HUES64 (cell line): ENCODE data around the gene CALY. TPM values are rescaled to one million over a fixed set of nuclear protein-coding genes. Genes with fewer than 3 reads are reported as not detected.
A peak's percentile ranks its signal among the peaks of the same experiment; 100 is the strongest.

Source experiments
- H3K27ac ChIP-seq: 2 replicates; pipeline ENCODE4 v1.7.0; 2013; ENCODE audit warnings: low read depth, low read length, inconsistent platforms
- H3K27me3 ChIP-seq: 2 replicates; pipeline ENCODE4 v1.6.1; 2013; ENCODE audit warnings: mild to moderate bottlenecking, low read length; ENCODE audit not compliant: insufficient read depth
- H3K36me3 ChIP-seq: 2 replicates; pipeline ENCODE4 v1.6.1; 2013; ENCODE audit warnings: mild to moderate bottlenecking, low read length; ENCODE audit not compliant: insufficient read depth
- H3K4me1 ChIP-seq: 2 replicates; pipeline ENCODE4 v1.6.1; 2013; ENCODE audit warnings: mild to moderate bottlenecking, low read length, moderate library complexity; ENCODE audit not compliant: insufficient read depth
- H3K4me3 ChIP-seq: 2 replicates; pipeline ENCODE4 v1.5.1; 2013; ENCODE audit warnings: mild to moderate bottlenecking, low read length, moderate library complexity
- H3K9ac ChIP-seq: 2 replicates; pipeline ENCODE4 v1.6.1; 2013; ENCODE audit warnings: mild to moderate bottlenecking, low read depth, low read length
- H3K9me3 ChIP-seq: 2 replicates; pipeline ENCODE4 v1.6.1; 2013; ENCODE audit warnings: low read depth, low read length; ENCODE audit not compliant: insufficient read depth
- WGBS: fragments of 150-250, 120-280 bp; methylation state at CpG from one replicate; pipeline ENCODE4 v1.1.7; 2013; ENCODE audit warnings: missing lambda C conversion rate; 5-methylcytosine and 5-hydroxymethylcytosine counted together
- polyA plus RNA-seq, 2 experiments: library from polyadenylated mRNA; stranded (reverse); fragments of 50-300 nt; gene quantifications; one replicate each; pipeline ENCODE4 v1.2.3, GENCODE V29; 2013

Gene CALY
- polyA plus RNA-seq (2013, experiment 1 of 2), result 0.65 TPM
- 0.70 TPM for polyA plus RNA-seq (2013, experiment 2 of 2)

DNA sequence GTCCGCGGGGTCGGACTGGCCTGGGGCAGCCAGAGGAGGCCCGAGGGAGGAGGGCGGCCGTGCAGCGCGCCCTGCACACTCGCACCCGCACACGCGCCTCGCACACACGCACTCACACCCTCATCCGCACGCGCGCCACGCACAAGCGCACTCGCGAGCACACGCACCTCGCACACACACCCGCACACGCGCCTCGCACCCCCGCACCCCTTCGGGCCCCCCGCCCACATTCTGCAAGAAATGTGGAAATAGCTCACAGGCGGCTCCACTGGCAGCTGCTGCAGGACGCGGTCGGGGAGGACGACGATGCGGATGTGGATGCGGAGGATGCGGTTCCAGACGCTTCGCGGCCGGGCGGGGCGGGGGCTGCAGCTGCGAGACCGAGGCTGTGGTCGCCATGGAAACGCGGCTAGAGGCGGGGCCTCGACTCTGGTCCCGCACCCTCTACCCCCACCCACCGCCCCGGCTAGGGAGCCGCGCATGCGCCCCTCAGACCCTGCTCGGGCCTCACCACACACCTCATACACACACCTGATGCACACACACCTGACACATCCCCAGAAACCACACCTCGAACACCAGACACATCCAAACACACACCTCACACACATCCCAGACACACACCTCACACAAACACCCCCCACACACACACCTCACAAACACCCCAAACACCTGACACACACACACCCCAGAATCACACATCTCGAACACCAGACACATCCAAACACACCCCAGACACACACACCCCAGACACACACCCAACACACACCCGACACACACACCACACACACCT lies at the start of gene CALY:
Gene CALY, minus strand, starts transcription at position 320 of the 793 bp plus-strand sequence. CDS start 7,907 bp downstream, outside the sequence.
- H3K4me3 ChIP-seq, result no peak within 1 kb of the TSS
- no peaks in the 10 kb centered on the region for H3K4me1 ChIP-seq
- 29% methylated on average over 63 of the region's 63 CpGs for WGBS
- H3K9ac ChIP-seq, result no peak within 1 kb of the TSS
- no peaks in the 10 kb centered on the region; the same call in 1 of the 2 replicates for H3K9me3 ChIP-seq
- no peaks in the 10 kb centered on the region for H3K36me3 ChIP-seq
- H3K27ac ChIP-seq, result no peak within 1 kb of the TSS
- peaks cover 64% of the 10 kb centered on the region for H3K27me3 ChIP-seq

GRCh38 chr10:133385214-133385613 lies 48.5 kb upstream of the CALY start:
- H3K9me3 ChIP-seq, result no peaks in the 10 kb centered on the region
- no peak overlapping the region for H3K9ac ChIP-seq
- WGBS, result 93% methylated on average over 2 of the region's 2 CpGs
- no peak overlapping the region for H3K4me3 ChIP-seq
- peaks cover 2% of the 10 kb centered on the region for H3K27me3 ChIP-seq
- H3K36me3 ChIP-seq, result no peaks in the 10 kb centered on the region
- no peaks in the 10 kb centered on the region for H3K4me1 ChIP-seq
- no peak overlapping the region for H3K27ac ChIP-seq

- Histone ChIP-seq H3K4me1 (no peaks in the 10 kb centered on the region), H3K4me3 (no peak overlapping the region), H3K9ac (no peak overlapping the region), H3K27ac (no peak overlapping the region), H3K27me3 (peaks cover 11% of the 10 kb centered on the region), H3K9me3 (no peaks in the 10 kb centered on the region), H3K36me3 (no peaks in the 10 kb centered on the region)
- WGBS, result 89% methylated on average over 13 of the region's 13 CpGs
Observed at GRCh38 chr10:133384071-133384470, 47.4 kb upstream of the CALY start.

GRCh38 chr10:133383551-133383950 lies 46.9 kb upstream of the CALY start:
- H3K27ac ChIP-seq, result no peak overlapping the region
- no peaks in the 10 kb centered on the region for H3K4me1 ChIP-seq
- no peaks in the 10 kb centered on the region for H3K36me3 ChIP-seq
- no peaks in the 10 kb centered on the region for H3K9me3 ChIP-seq
- H3K9ac ChIP-seq, result no peak overlapping the region
- peaks cover 14% of the 10 kb centered on the region for H3K27me3 ChIP-seq
- H3K4me3 ChIP-seq, result no peak overlapping the region
- whole genome bisulfite sequencing, result 88% methylated on average over 3 of the region's 4 CpGs

GRCh38 chr10:133381036-133381435 lies 44.3 kb upstream of the CALY start:
- no peaks in the 10 kb centered on the region for H3K9me3 ChIP-seq
- H3K27ac ChIP-seq, result no peak overlapping the region
- no peaks in the 10 kb centered on the region for H3K4me1 ChIP-seq
- H3K9ac ChIP-seq, result no peak overlapping the region
- no peak overlapping the region for H3K4me3 ChIP-seq
- peaks cover 39% of the 10 kb centered on the region for H3K27me3 ChIP-seq
- no peaks in the 10 kb centered on the region for H3K36me3 ChIP-seq
- WGBS, result 94% methylated on average over 8 of the region's 8 CpGs

DNA sequence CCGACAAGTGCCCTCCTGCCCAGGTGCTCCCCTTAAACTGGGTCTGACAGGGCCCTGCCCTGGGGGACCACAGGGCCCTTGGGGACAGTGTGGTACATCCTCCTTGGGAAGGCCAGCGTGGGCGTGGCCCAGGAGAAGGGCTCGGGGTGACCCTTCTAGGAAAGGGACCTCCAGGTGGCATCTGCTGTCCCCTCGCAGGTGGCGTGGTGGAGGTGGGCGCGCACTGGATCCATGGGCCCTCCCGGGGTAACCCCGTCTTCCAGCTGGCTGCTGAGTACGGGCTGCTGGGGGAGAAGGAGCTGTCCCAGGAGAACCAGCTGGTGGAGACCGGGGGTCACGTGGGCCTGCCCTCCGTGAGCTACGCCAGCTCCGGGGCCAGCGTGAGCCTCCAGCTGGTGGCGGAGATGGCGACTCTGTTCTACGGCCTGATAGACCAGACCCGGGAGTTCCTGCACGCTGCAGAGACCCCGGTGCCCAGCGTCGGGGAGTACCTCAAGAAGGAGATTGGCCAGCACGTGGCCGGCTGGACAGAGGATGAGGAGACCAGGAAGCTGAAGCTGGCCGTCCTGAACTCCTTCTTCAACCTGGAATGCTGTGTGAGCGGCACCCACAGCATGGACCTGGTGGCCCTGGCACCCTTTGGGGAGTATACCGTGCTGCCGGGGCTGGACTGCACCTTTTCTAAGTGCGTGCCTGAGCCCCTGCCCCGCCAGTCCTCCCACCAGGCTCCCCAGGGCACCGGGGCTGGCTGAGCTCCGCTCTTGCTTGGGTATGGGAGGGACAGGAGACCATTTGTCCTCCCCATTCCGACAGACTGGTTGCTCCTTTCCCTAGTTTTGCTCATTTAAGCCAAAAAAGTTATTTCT lies 43.3 kb upstream of the CALY start:
- H3K36me3 ChIP-seq, result no peaks in the 10 kb centered on the region
- 92% methylated on average over 36 of the region's 36 CpGs for WGBS
- H3K9me3 ChIP-seq, result no peaks in the 10 kb centered on the region
- no peaks in the 10 kb centered on the region for H3K4me1 ChIP-seq
- no peak overlapping the region for H3K27ac ChIP-seq
- peak overlapping the region; percentile 76 for H3K4me3 ChIP-seq
- peaks cover 49% of the 10 kb centered on the region for H3K27me3 ChIP-seq
- H3K9ac ChIP-seq, result no peak overlapping the region

GRCh38 chr10:133379152-133379800 lies 42.6 kb upstream of the CALY start, which contains the start of gene PAOX:
TSS of gene PAOX (plus strand) at chr10:133379262. CDS start at chr10:133379317, 55 bp downstream.
- no peak within 1 kb of the TSS for H3K27ac ChIP-seq
- peak within 1 kb of the TSS; percentile 66 for H3K9ac ChIP-seq

GRCh38 chr10:133378251-133379096 lies 41.8 kb upstream of the CALY start:
- under 1% methylated on average over 77 of the region's 90 CpGs for WGBS
- Histone ChIP-seq H3K9ac (peak overlapping the region; percentile 19; the same call in 1 of the 2 replicates), H3K4me1 (no peaks in the 10 kb centered on the region), H3K36me3 (no peaks in the 10 kb centered on the region), H3K9me3 (no peaks in the 10 kb centered on the region), H3K27me3 (peaks cover 63% of the 10 kb centered on the region), H3K27ac (no peak overlapping the region), H3K4me3 (peak overlapping the region; percentile 66)

More at GRCh38 chr10:133379152-133379800, 42.6 kb upstream of the CALY start, which contains the start of gene PAOX:
- peaks cover 57% of the 10 kb centered on the region for H3K27me3 ChIP-seq
- 5% methylated on average over 68 of the region's 78 CpGs for WGBS
- no peaks in the 10 kb centered on the region for H3K4me1 ChIP-seq
- peak within 1 kb of the TSS; percentile 76 for H3K4me3 ChIP-seq
- H3K36me3 ChIP-seq, result no peaks in the 10 kb centered on the region
- H3K9me3 ChIP-seq, result no peaks in the 10 kb centered on the region

DNA sequence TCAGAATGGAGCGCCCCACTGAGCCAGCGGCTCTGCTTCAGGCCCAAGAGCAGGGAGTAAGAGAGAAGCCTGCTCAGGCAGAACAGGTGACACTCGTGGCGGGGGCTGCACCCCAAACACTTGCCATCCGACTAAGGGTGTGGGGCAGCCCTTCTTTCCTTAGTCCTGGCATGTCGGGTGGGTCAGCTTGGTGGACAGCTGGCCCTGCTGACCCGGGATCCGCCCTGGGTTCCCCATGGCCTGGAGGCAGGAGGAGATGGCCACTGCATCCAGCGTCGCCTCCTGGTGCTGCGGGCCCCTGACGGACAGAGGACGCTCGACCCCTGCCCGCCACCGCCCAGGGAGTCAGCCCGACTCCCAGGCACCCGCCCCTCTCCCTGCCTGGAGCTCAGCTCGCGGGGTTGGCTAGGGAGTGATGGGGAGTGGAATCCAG lies 41.1 kb upstream of the CALY start:
- H3K4me1 ChIP-seq, result no peaks in the 10 kb centered on the region
- no peaks in the 10 kb centered on the region for H3K9me3 ChIP-seq
- no peak overlapping the region for H3K27ac ChIP-seq
- H3K4me3 ChIP-seq, result peak overlapping the region; percentile 66
- H3K27me3 ChIP-seq, result peaks cover 63% of the 10 kb centered on the region
- H3K9ac ChIP-seq, result no peak overlapping the region; the same call in 1 of the 2 replicates
- WGBS, result 29% methylated on average over 20 of the region's 20 CpGs
- H3K36me3 ChIP-seq, result no peaks in the 10 kb centered on the region
